WERI-Rb-1 (cell line): ENCODE results near the gene CLSTN1.

ENCODE experiments used
- DNase-seq: peaks from one replicate; pipeline ENCODE4 v3.0.0-alpha.2; 2020
- H3K27ac ChIP-seq: fragments of 250-450 bp; sonication (Bioruptor Pico); 2 replicates; pipeline ENCODE4 v1.5.1; 2020; ENCODE audit warnings: mild to moderate bottlenecking, moderate library complexity
- H3K27me3 ChIP-seq: fragments of 250-450 bp; sonication (Bioruptor Pico); 2 replicates; pipeline ENCODE4 v1.5.1; 2021; ENCODE audit warnings: mild to moderate bottlenecking, low read depth, moderate library complexity; ENCODE audit not compliant: insufficient read depth, severe bottlenecking
- H3K36me3 ChIP-seq: fragments of 250-450 bp; sonication (Bioruptor Pico); 2 replicates; pipeline ENCODE4 v1.5.1; 2020; ENCODE audit warnings: mild to moderate bottlenecking, moderate library complexity
- H3K4me3 ChIP-seq: 2 replicates; pipeline ENCODE4 v1.5.1; 2011; ENCODE audit warnings: low read depth, mild to moderate bottlenecking, control low read depth, low read length
- H3K9me3 ChIP-seq: fragments of 250-450 bp; sonication (Bioruptor Pico); 2 replicates; pipeline ENCODE4 v1.5.1; 2021; ENCODE audit warnings: mild to moderate bottlenecking, moderate library complexity; ENCODE audit not compliant: severe bottlenecking
- CTCF ChIP-seq: IDR thresholded peaks from 2 replicates; pipeline ENCODE4 v1.5.1; 2011; ENCODE audit warnings: low read depth, mild to moderate bottlenecking, control low read depth, inconsistent platforms, low read length

CLSTN1 gene

GRCh38 chr1:9855186-9855585 is 31.4 kb upstream of the CLSTN1 start:
- DNase-seq = no peak
- Histone ChIP-seq H3K9me3 (peaks cover 7% of the 10 kb centered on the region), H3K27ac (no peak overlapping the region), H3K27me3 (no peaks in the 10 kb centered on the region), H3K36me3 (peaks cover 8% of the 10 kb centered on the region), H3K4me3 (no peak overlapping the region)
- TF ChIP-seq CTCF = no peak

- Histone ChIP-seq H3K27me3 (no peaks in the 10 kb centered on the region), H3K9me3 (peaks cover 7% of the 10 kb centered on the region), H3K4me3 (no peak overlapping the region), H3K27ac (peak overlapping the region; percentile 88), H3K36me3 (peaks cover 5% of the 10 kb centered on the region)
- no peak for TF ChIP-seq CTCF
- DNase-seq = no peak
Measured at GRCh38 chr1:9853249-9853595, 29.5 kb upstream of the CLSTN1 start.

- H3K27ac ChIP-seq = peak overlapping the region; percentile 88
- peaks cover 5% of the 10 kb centered on the region for H3K36me3 ChIP-seq
- DNase-seq = peak; percentile 84
- no peaks in the 10 kb centered on the region for H3K27me3 ChIP-seq
- H3K4me3 ChIP-seq = no peak overlapping the region
- H3K9me3 ChIP-seq = peaks cover 7% of the 10 kb centered on the region
- no peak for TF ChIP-seq CTCF
Measured at GRCh38 chr1:9852410-9853248, 28.9 kb upstream of the CLSTN1 start.

GRCh38 chr1:9852004-9852403 is 28.2 kb upstream of the CLSTN1 start:
- H3K36me3 ChIP-seq = peaks cover 5% of the 10 kb centered on the region
- TF ChIP-seq CTCF = no peak
- peak overlapping the region; percentile 88 for H3K27ac ChIP-seq
- no peaks in the 10 kb centered on the region for H3K27me3 ChIP-seq
- no peak for DNase-seq
- H3K4me3 ChIP-seq = no peak overlapping the region
- peaks cover 7% of the 10 kb centered on the region for H3K9me3 ChIP-seq

GRCh38 chr1:9850442-9851162 is 26.8 kb upstream of the CLSTN1 start:
- H3K4me3 ChIP-seq = no peak overlapping the region
- no peaks in the 10 kb centered on the region for H3K27me3 ChIP-seq
- peaks cover 7% of the 10 kb centered on the region for H3K9me3 ChIP-seq
- peak; percentile 48 for DNase-seq
- peak overlapping the region; percentile 88 for H3K27ac ChIP-seq
- no peak for TF ChIP-seq CTCF
- peaks cover 5% of the 10 kb centered on the region for H3K36me3 ChIP-seq
